Stimulated activated CD4-positive, alpha-beta T cell treated with anti-CD3 and anti-CD28 coated beads, Interleukin-2, amount 100 ng/mL, for 4 hours (primary cell): ENCODE results near the gene ADGRL3.

Source experiments
- DNase-seq: peaks from one replicate; pipeline ENCODE4 v3.0.0-alpha.2; 2020; ENCODE audit warnings: low read depth

Gene ADGRL3

DNA sequence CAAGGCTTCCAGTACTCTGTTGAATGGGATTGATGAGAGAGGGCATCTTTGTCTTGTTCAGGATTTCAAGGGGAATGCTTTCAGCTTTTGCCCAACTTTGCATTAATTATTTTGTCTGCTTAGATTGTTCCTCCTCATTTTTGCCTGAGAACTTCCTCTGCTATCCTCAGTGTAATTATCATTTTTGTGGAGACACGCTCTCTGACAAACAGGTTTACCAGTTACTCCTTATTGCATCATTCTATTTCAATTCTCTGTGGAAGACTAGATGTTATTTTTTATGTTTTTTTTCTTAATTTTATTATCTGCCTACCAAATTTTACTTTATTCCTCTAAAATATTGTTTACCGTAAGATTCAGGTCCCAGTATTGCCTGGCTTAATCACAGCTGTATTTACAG, 349.2 kb downstream of the ADGRL3 start:
- no peak for DNase-seq

DNA sequence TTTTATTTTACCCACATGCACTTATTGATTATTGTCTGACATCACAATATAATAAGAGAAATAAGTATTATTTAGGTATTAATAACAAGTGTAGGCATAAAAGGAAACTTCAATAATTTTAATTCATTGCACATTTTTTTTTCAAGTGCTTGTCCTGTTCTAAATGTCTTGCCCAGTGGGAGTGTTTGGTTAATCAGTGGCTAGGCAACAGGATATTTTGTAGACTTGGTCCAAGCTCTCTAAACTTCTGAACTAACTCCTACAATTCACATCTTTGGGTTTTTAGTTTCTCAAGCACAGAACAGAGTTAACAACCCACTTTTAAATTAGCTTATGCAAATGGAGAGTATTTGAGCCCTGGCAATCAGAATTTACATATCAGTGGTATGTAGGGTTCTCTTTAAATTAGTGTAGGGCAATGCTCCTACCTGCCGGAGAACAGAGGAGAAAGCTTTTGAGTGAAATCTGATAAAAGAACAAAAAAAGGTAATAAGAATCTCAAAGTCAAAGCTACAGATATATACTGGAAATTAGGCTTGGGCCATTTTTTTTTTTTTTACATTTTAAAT, 353.5 kb downstream of the ADGRL3 start:
- DNase-seq: no peak

- DNase-seq: no peak
Measured at GRCh38 chr4:61555789-61556188, 355.7 kb downstream of the ADGRL3 start.

DNA sequence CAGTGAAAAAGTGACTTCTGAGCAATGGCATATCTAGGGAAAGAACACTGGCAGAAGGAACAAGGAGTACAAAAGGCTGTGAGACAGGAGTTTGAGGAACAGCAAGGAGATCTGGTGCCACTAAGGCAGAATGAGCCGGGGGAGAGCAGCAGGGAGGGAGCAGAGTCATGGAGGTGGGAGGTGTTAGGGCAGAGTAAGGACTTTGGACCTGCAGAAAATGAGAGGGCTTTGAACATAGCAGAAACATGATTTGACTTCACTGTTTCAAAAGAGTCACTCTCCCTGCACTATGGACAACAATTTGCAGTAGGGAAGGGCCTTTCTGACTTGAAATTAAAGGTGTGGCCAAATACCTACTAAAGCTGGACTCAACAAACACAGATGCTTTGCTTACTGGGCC, 356.2 kb downstream of the ADGRL3 start:
- no peak for DNase-seq

GRCh38 chr4:61559396-61559795, 359.3 kb downstream of the ADGRL3 start:
- no peak for DNase-seq

GRCh38 chr4:61561028-61561427, 360.9 kb downstream of the ADGRL3 start:
- DNase-seq: no peak

DNA sequence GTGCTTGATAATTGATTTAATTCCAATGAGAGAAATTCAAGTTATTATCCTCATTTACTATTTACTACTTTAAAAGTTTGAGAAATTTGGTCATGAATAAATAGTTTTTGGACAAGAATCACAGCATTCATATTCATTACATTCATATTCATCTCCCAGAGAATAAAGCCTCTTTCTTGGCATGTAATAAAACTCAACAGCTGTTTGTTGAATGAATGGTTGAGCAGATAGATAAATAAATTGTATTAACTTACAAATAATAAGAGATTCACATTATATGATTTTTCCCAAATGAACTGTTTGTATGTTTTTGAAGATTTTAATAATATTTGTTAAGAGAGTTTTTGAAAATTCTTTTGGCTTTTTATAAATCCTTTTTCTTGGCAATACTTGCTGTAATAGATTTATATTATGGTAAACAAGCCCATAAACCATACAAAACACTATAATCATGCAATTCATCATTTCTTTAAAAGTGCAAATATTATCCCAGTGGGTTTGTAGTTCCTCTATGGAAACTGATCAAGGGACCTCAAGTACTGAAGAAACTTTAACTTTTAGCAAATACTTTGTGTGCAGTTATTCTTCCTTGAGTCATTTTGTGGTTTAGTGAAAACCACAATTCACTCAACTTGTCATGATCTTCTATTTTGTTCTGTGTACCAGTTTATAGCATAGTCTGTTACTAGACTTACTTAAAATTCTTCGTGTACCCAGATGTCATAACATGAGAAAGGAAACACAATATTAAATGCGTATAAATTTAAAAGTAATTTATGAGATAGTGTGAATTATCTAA, 371.8 kb downstream of the ADGRL3 start:
- DNase-seq: no peak

- DNase-seq: no peak
Measured at GRCh38 chr4:61575796-61576195, 375.7 kb downstream of the ADGRL3 start.

- no peak for DNase-seq
Measured at GRCh38 chr4:61579786-61580185, 379.7 kb downstream of the ADGRL3 start.

- DNase-seq: no peak
Measured at GRCh38 chr4:61580721-61581377, 380.7 kb downstream of the ADGRL3 start.

DNA sequence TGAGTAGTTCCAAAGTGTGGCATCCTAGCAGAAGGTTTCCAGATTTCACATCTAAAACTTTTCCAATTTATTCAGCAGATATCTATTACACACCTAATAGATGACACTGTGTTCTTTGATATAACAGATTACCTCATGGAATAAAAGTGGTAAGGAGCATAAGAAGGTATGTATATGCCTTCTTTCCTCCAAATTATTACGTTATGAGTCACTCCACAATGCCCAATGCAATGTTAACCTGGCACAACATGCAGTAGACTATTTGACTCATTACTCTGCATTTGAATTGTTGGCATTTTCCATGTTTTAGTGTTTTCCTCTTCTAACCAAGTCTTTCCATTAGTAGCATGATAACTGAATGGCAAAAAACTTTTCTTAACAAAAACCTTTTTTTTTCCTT, 383.6 kb downstream of the ADGRL3 start:
- DNase-seq: no peak

- no peak for DNase-seq
Measured at GRCh38 chr4:61588621-61589402, 388.7 kb downstream of the ADGRL3 start.

GRCh38 chr4:61590881-61591280, 390.8 kb downstream of the ADGRL3 start:
- DNase-seq: no peak

- no peak for DNase-seq
Measured at GRCh38 chr4:61596606-61597340, 396.6 kb downstream of the ADGRL3 start.

- no peak for DNase-seq
Measured at GRCh38 chr4:61603086-61603485, 403.0 kb downstream of the ADGRL3 start.

- DNase-seq: no peak
Measured at GRCh38 chr4:61604054-61604453, 403.9 kb downstream of the ADGRL3 start.

DNA sequence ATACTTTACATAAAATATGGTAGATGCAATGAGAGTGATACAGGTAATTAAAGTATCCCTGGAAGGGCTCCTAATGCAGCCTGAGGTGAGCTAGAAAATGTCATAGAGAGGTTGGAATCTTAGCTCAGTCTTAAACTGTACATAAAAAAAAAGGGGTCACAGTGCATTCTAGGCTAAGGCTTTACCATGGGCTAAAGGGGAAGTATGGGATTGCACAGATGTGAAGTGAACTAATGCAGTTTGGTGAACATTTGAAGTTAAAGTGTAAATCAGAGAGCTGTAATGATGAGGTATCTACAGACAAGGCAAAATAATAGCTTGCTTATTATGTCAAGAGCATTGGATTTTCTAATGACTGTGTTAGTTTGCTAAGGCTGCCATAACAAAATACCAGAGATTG, 405.9 kb downstream of the ADGRL3 start:
- DNase-seq: no peak

DNA sequence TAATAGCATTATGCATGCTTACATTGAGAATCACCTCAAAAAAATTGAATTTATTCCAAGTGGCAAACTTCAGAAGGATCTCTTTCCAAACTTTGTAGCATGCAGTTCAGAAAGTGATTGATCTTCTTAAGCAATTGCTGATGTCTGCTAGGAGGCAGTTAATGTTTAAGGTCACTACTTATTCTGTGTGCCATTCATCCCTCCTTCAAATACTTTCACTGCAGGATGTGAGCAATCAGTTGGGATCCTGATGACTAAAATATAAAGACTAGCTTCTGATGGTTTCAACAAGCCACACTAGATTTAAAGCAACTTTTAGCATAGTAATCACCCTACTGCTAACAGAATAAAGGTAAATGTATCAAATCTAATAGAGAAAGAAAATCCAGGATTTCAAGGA, 414.1 kb downstream of the ADGRL3 start:
- no peak for DNase-seq

DNA sequence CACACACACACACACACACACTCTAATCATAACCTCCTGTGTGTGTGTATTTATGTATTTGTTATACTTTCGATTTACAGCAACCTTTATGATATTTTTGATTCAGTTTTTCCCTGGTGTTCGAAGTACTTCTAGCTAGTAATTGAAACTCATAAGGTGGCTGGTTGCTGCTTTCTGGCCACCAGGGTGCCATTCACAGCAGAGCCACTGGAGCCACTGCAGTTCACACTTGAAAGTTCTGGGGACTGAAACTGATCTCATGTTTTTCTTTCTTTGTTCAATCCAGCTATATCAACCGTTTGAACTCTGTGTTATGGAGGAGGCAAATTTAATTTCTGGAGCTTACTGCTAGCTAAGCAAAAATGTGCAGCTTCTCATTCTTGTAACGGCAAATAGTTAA, 419.4 kb downstream of the ADGRL3 start:
- no peak for DNase-seq

- DNase-seq: no peak
Measured at GRCh38 chr4:61628282-61628681, 428.2 kb downstream of the ADGRL3 start.

DNA sequence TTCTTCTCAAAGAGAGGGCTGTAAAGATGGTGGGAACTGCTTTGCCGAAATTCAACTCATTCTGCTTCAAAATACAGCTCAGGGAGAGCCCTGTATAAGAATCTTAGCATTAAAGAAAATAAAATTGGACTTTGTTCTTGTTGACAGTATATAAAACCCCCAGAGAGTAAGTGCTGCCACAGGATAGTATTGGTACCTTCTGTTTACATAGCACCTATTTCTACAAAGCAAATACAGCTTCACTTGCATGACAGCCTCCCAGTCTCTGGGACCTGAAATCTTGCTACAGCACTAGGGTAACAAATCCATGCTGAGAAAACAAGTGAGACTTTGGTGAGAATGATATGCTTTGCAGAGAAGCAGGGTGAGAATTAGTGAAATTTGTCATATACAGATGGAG, 428.6 kb downstream of the ADGRL3 start:
- no peak for DNase-seq

DNA sequence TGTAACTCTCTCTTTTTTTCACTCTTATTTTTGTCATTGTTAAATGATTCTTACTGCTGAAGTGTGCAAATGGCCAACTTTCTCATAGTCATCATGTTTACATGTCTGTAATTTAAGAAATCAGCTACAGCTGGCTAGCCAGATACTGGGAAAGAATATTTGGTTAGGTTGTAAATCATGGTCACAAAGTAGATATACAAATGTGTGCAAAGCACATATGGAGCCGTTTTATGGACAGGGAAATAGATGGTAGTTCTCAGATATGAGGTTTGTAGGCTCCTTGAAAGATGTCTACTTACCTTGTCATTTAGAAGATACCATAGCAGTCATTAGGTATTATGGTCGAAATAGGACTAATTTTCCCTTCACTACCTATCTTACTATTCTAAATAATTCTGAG, 430.4 kb downstream of the ADGRL3 start:
- no peak for DNase-seq
